DND-41 (cell line): ENCODE results near the gene YBX3.

Experiments used
- ATAC-seq: fragments of 200-7000 bp; cut with Tn5 transposase; 3 replicates; pipeline ENCODE4 v1.9.1; 2021; ENCODE audit warnings: low read depth; ENCODE audit not compliant: insufficient read depth
- DNase-seq: peaks from one replicate; pipeline ENCODE4 v3.0.0-alpha.2; 2020
- H2AFZ ChIP-seq: 2 replicates; pipeline ENCODE4 v1.6.0; 2012; ENCODE audit warnings: low read depth, low read length
- H3K27ac ChIP-seq: 2 replicates; pipeline ENCODE4 v1.5.1; 2012; ENCODE audit warnings: low read length, inconsistent platforms
- H3K27me3 ChIP-seq: fragments of 200-600 bp; sonication (generic); 2 replicates; pipeline ENCODE4 v1.6.0; 2012; ENCODE audit warnings: low read length, mild to moderate bottlenecking, inconsistent platforms; ENCODE audit not compliant: insufficient read depth, poor library complexity
- H3K36me3 ChIP-seq: 2 replicates; pipeline ENCODE4 v1.5.1; 2012; ENCODE audit warnings: low read length, inconsistent platforms; ENCODE audit not compliant: insufficient read depth
- H3K4me1 ChIP-seq: 2 replicates; pipeline ENCODE4 v1.5.1; 2012; ENCODE audit warnings: mild to moderate bottlenecking, low read length; ENCODE audit not compliant: insufficient read depth
- H3K4me2 ChIP-seq: 2 replicates; pipeline ENCODE4 v1.6.0; 2012; ENCODE audit warnings: mild to moderate bottlenecking, moderate library complexity, low read length, inconsistent platforms; ENCODE audit not compliant: insufficient read depth
- H3K4me3 ChIP-seq, 2 experiments: fragments of 200-600 bp in 1 of 2; shearing (Covaris generic) in 1 of 2; 2 replicates each; pipeline ENCODE4 v1.5.1; 2012 to 2016; ENCODE audit warnings: inconsistent platforms in 2 of 2, low read length in 2 of 2, mild to moderate bottlenecking in 2 of 2, low read depth in 1 of 2, moderate library complexity in 1 of 2
- H3K79me2 ChIP-seq: 2 replicates; pipeline ENCODE4 v1.6.0; 2012; ENCODE audit warnings: low read length, inconsistent platforms; ENCODE audit not compliant: insufficient read depth
- H3K9ac ChIP-seq: 2 replicates; pipeline ENCODE4 v1.6.0; 2012; ENCODE audit warnings: low read depth, mild to moderate bottlenecking, inconsistent platforms, low read length, moderate library complexity
- H3K9me3 ChIP-seq: 2 replicates; pipeline ENCODE4 v1.5.1; 2012; ENCODE audit warnings: low read length, moderate library complexity, mild to moderate bottlenecking, inconsistent platforms; ENCODE audit not compliant: insufficient read depth, severe bottlenecking
- H4K20me1 ChIP-seq: 2 replicates; pipeline ENCODE4 v1.6.0; 2012; ENCODE audit warnings: low read length; ENCODE audit not compliant: insufficient read depth
- EZH2 ChIP-seq: IDR thresholded peaks from 3 replicates; pipeline ENCODE4 v1.6.1; 2012; ENCODE audit warnings: borderline replicate concordance, low read depth, mild to moderate bottlenecking, moderate library complexity, low read length, inconsistent platforms; ENCODE audit not compliant: severe bottlenecking
- TF ChIP-seq, protein P1 (sequence below): IDR thresholded peaks from 2 replicates; pipeline ENCODE4 v1.5.1; 2012; ENCODE audit warnings: borderline replicate concordance, low read length, moderate library complexity, mild to moderate bottlenecking; ENCODE audit not compliant: poor library complexity, severe bottlenecking; ENCODE audit errors: extremely low read depth

Gene YBX3

DNA sequence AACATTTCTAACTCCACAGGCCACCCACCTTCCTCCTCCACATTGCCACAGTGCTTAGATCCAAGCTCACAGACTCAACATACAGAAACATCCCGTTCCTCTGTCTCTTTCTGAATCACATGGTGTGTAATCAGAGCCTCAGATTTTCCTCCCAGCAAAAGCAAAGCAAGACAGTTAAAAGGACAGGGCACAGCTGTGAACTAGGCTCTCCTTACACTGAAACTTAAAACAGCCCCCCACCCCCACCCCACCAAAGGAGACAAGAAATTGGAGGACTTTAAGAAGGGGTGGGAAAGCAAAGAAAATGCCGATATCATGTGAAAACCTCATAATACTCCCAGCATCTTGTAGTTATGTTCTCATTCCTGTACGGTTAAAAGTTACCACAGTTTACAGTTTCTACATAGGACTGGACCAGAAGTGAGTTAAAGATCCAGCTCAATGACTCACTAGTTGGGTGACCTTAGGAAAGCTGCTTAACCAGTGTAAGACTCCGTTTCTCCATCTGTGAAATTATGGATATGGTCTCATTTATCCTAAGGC is 4.8 kb downstream of the YBX3 start:
- H3K4me2 ChIP-seq, result peak overlapping the region; percentile 14; the same call in 1 of the 2 replicates
- peaks cover 37% of the 10 kb centered on the region for H3K36me3 ChIP-seq
- no peak for DNase-seq
- H3K79me2 ChIP-seq, result peaks cover 50% of the 10 kb centered on the region
- no peak overlapping the region for H3K27ac ChIP-seq
- no peak overlapping the region for H3K9ac ChIP-seq
- H3K4me1 ChIP-seq, result peaks cover 78% of the 10 kb centered on the region
- no peak overlapping the region for H3K4me3 ChIP-seq
- peaks cover 3% of the 10 kb centered on the region for H3K27me3 ChIP-seq
- no peak for ATAC-seq
- no peaks in the 10 kb centered on the region for H3K9me3 ChIP-seq
- TF ChIP-seq, protein P1, sequence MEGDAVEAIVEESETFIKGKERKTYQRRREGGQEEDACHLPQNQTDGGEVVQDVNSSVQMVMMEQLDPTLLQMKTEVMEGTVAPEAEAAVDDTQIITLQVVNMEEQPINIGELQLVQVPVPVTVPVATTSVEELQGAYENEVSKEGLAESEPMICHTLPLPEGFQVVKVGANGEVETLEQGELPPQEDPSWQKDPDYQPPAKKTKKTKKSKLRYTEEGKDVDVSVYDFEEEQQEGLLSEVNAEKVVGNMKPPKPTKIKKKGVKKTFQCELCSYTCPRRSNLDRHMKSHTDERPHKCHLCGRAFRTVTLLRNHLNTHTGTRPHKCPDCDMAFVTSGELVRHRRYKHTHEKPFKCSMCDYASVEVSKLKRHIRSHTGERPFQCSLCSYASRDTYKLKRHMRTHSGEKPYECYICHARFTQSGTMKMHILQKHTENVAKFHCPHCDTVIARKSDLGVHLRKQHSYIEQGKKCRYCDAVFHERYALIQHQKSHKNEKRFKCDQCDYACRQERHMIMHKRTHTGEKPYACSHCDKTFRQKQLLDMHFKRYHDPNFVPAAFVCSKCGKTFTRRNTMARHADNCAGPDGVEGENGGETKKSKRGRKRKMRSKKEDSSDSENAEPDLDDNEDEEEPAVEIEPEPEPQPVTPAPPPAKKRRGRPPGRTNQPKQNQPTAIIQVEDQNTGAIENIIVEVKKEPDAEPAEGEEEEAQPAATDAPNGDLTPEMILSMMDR, result no peak
- no peak for TF ChIP-seq EZH2
- no peak overlapping the region for H2AFZ ChIP-seq
- peaks cover 35% of the 10 kb centered on the region; the same call in 1 of the 2 replicates for H4K20me1 ChIP-seq

DNA sequence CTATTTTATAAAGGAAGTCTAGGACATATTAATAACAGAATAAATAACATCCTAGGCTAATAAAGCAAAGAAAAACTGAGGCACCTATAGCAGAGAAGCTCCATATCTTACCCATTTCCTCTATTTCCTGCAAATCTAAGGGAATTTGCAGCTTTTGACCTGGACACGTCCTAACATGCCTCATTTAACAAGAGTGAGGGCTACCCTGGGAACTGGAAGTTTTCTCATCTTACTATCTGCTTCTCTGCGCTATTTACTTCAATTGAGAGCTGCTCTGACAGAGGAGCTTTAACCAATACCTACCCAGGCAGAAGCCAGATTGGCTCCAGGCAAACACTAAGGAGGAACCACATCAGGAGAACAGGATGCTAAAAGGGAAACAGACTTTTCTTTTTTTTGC is 5.7 kb downstream of the YBX3 start:
- Histone ChIP-seq H3K4me1 (peaks cover 75% of the 10 kb centered on the region), H3K9me3 (no peaks in the 10 kb centered on the region), H3K27ac (no peak overlapping the region), H3K9ac (no peak overlapping the region), H3K36me3 (peaks cover 46% of the 10 kb centered on the region), H3K27me3 (no peaks in the 10 kb centered on the region), H3K4me2 (no peak overlapping the region), H4K20me1 (peaks cover 35% of the 10 kb centered on the region; the same call in 1 of the 2 replicates), H2AFZ (no peak overlapping the region), H3K79me2 (peaks cover 46% of the 10 kb centered on the region), H3K4me3 (no peak overlapping the region)
- ATAC-seq, result no peak
- no peak for DNase-seq
- no peak for TF ChIP-seq EZH2
- TF ChIP-seq, protein P1, result no peak

DNA sequence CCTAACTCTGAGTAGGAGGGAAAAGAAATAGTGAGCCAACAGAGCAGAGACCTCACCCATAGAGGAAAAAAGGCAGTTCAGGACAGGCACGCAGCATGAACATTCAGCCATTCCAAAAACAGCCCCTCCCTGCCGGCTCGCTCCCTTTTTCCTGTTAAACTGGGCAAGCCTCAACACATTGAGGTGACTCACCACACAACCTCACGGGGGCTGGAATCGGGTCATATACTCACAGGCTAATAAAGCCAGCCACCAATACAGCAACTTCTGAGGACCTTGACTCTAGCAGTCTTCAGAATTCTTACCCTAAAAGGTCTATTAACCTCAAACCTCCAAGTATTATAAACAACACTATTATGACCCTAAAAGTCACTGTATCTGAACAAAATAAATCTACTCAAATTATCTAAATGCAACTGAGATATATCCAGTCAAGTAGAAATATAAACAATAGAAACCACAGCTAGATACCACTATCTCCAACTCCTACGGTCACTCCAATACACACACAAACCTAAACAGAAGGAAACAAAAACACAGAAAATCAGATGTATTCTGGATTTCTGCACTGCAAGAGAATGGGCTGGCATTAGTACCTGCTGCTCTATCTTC is 6.3 kb downstream of the YBX3 start:
- Histone ChIP-seq H3K9me3 (no peaks in the 10 kb centered on the region), H2AFZ (no peak overlapping the region), H3K4me2 (no peak overlapping the region), H3K79me2 (peaks cover 41% of the 10 kb centered on the region), H3K27me3 (no peaks in the 10 kb centered on the region), H4K20me1 (peaks cover 35% of the 10 kb centered on the region; the same call in 1 of the 2 replicates), H3K36me3 (peaks cover 50% of the 10 kb centered on the region), H3K9ac (no peak overlapping the region), H3K4me1 (peaks cover 69% of the 10 kb centered on the region), H3K4me3 (no peak overlapping the region), H3K27ac (no peak overlapping the region)
- TF ChIP-seq EZH2, result no peak
- TF ChIP-seq, protein P1, result no peak
- no peak for ATAC-seq
- DNase-seq, result no peak

DNA sequence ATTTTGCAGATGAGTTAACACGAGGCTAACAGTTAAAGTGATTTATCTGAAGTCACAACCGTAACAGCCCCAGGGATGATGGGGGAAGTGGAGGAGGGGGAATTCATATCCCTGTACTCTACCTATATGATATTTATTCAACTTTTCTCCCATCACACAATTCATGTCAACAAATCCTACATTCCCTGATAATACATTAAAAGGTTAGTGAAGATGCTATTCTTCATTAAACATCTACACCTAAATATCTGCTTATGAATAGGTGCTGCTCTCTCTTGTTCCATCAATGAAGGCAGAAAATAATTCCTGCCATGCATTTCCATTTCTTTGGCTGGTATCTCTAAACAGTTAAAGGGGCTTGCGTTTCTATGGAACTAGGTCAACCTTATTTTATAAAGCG is 6.8 kb downstream of the YBX3 start:
- peaks cover 63% of the 10 kb centered on the region for H3K4me1 ChIP-seq
- H3K4me3 ChIP-seq, result no peak overlapping the region
- DNase-seq (no peak), ATAC-seq (no peak)
- TF ChIP-seq, protein P1, result no peak
- TF ChIP-seq EZH2, result no peak
- no peak overlapping the region for H3K9ac ChIP-seq
- no peak overlapping the region for H3K4me2 ChIP-seq
- peaks cover 54% of the 10 kb centered on the region for H3K36me3 ChIP-seq
- no peak overlapping the region for H3K27ac ChIP-seq
- H3K79me2 ChIP-seq, result peaks cover 41% of the 10 kb centered on the region
- no peaks in the 10 kb centered on the region for H3K9me3 ChIP-seq
- H2AFZ ChIP-seq, result no peak overlapping the region
- H4K20me1 ChIP-seq, result peaks cover 33% of the 10 kb centered on the region; the same call in 1 of the 2 replicates
- H3K27me3 ChIP-seq, result no peaks in the 10 kb centered on the region
